ENCODE data around the gene TSPAN31. TPM values are rescaled to one million over a fixed set of nuclear protein-coding genes. Genes with fewer than 3 reads are reported as not detected.

The TSPAN31 gene
- total RNA-seq, 1 donor = 62.2 TPM

DNA sequence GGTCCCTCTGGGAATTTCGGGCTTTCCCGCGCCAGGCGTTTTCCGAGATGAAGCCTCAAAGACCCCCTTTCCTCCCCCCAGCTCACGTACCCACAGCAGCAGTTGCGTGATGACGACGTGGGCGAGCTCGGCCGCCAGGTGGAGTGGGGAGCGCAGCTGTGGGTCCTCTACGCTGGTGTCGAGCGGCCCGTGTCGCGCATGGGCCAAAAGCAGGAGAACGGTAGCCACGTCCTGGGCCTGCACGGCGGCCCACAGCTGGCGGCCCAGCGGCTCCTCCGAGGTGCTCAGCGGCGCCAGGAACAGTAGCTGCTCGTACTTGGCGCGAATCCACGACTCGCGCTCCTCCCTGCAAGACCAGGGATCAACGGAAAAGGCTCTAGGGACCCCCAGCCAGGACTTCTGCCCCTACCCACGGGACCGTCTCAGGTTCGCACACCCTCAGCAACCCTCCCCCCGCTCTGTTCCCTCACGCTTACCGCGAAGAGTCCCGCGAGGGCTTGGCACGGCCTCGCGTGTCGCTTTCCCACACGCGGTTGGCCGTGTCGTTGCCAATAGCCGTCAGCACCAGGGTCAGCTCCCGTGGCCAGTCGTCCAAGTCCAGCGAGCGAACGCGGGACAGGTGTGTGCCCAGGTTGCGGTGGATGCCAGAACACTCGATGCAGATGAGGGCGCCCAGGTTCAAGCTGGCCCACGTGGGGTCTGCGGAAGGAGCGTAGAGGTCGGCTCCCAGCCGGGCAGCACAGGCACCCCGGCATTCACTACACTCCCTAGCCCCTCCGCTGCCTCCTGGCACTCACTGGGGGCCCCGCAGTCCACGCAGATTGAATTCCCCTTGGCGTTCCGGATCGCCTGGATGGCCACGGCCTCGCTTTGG, 17.7 kb upstream of the TSPAN31 start:
- H3K4me3 ChIP-seq (ENCODE audit: low read depth, low read length) = peak overlapping the region; percentile 86
- TF ChIP-seq, protein P1, sequence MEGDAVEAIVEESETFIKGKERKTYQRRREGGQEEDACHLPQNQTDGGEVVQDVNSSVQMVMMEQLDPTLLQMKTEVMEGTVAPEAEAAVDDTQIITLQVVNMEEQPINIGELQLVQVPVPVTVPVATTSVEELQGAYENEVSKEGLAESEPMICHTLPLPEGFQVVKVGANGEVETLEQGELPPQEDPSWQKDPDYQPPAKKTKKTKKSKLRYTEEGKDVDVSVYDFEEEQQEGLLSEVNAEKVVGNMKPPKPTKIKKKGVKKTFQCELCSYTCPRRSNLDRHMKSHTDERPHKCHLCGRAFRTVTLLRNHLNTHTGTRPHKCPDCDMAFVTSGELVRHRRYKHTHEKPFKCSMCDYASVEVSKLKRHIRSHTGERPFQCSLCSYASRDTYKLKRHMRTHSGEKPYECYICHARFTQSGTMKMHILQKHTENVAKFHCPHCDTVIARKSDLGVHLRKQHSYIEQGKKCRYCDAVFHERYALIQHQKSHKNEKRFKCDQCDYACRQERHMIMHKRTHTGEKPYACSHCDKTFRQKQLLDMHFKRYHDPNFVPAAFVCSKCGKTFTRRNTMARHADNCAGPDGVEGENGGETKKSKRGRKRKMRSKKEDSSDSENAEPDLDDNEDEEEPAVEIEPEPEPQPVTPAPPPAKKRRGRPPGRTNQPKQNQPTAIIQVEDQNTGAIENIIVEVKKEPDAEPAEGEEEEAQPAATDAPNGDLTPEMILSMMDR (IDR thresholded peaks at IDR 0.05; ENCODE audit: insufficient read depth, low read depth, low read length) = peak; percentile 52
- DNase-seq (ENCODE audit: low read depth) = peak; percentile 26

DNA sequence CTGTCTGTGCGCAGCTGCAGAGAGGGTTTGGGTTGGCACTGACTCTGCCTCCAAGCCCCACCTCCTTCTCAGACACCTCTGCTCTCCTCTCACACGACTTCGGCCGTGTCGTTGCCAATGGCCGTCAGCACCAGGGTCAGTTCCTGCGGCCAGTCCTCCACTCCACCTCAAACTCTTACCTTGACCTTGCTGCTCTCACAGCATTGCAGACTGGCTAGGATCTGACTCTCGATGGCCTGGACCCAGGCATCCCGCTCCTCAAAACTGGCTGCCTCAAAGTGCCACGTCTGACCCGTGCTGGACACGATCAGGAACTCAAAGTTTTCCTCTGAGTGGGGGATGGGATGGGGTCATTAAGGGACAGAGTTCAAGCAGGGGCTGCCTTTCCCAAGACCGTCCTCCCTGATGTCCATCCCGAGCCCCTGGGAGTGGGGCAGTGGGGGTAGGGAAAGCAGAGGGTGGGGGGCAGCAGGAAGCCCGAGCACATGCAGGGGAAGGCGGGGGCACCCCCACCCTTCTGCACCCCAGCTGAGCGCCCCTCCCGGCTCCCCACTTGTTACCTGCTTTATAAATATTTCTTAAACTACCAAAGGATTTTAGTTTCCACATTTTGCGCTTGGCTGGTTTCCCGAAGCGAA, 17.0 kb upstream of the TSPAN31 start:
- DNase-seq (ENCODE audit: low read depth) = no peak
- no peak overlapping the region for H3K4me3 ChIP-seq (ENCODE audit: low read depth, low read length)
- TF ChIP-seq, protein P1 (IDR thresholded peaks at IDR 0.05; ENCODE audit: insufficient read depth, low read depth, low read length) = no peak

DNA sequence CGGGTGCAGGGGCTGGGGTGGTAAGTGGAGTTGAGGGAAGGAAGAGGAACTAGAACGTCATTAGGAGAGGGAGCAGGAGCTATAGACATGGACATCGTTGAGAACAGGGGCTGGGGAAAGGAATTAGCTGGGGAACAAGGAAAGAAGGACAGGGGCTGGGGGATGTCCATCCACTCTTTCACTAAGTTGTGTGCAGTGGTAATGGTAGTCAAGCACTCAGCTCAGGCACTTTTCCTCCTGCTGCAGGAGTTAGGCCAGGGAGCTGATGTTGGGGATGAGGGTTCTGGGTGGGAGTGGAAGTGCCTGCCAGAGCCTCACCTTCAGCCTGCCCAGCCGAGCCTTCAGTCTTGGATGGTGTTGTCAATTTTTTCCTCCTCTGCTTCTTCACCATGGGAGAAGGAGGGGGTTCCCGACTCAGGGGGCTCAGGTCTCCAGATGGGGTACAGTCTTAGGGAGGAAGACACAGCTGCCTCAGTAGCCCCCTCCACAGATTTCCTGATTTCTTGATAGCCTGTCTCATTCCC, 15.5 kb upstream of the TSPAN31 start:
- TF ChIP-seq, protein P1 (IDR thresholded peaks at IDR 0.05; ENCODE audit: insufficient read depth, low read depth, low read length) = no peak
- no peak overlapping the region for H3K4me3 ChIP-seq (ENCODE audit: low read depth, low read length)
- no peak for DNase-seq (ENCODE audit: low read depth)

DNA sequence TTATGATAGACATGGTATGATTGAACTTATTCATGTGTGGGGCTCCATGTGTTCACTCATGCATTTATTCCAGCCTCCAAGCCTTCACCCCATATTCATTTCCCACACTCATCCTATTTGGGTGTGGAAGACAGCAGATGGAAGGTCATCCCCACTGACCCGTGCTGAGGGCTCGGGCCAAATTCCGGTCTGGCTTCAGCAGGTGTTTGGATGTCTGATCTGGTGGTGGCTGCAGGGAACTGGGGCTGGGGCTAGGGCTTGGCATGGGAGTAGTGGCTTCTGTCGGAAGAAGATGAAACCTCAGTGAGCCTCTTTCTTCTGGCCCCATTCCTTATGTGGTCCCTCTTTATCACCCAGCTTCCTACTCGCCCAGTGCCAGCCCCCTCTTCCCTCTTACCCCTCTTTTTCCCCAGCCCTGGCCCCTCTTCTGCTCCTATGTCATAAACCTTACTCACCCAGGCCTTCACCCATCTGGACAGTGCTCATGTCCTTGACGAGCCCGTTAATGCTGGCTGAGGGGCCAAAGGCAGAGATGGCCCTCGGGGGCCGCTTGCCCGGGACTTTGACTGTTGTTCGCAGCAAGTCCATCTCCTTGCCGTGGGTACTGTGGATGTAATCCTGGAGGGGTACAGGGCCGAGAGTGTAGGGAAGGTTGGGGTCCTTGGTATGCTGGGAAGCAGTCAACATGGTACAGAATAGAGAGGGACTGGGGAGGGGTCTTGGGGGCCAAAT, 14.3 kb upstream of the TSPAN31 start:
- TF ChIP-seq, protein P1 (IDR thresholded peaks at IDR 0.05; ENCODE audit: insufficient read depth, low read depth, low read length) = no peak
- no peak overlapping the region for H3K4me3 ChIP-seq (ENCODE audit: low read depth, low read length)
- no peak for DNase-seq (ENCODE audit: low read depth)

DNA sequence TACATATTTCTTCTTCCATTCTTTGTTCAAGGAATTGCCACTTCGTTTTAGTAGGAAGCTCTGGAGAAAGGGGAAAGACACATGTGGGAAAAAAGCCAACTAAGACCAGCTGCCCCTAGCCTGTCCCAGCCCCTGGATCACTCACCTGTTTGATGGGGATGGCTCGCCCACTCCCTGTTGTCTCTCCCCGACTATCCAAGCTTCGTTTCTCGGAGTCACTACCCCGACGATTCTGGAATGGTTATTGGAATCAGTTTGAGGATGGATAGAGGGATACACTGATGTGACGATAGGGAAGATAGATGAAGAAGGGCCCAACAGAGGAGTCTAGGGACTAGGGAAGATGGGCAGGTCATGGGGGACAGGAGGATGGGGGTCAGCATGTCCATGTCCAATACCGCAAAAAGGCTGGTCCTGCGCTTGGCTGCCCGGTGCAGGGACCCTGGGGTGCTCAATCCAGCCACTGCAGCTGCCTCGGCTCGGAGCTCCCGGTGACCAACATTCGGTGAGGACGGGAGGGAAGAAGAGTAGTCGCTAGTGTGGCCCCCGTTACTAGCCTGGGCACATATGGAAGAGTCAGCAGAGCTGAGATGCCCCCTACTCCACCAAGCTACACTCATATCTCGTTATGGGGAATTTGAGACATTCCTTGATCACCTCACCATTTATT, 13.3 kb upstream of the TSPAN31 start:
- H3K4me3 ChIP-seq (ENCODE audit: low read depth, low read length) = no peak overlapping the region
- DNase-seq (ENCODE audit: low read depth) = no peak
- TF ChIP-seq, protein P1 (IDR thresholded peaks at IDR 0.05; ENCODE audit: insufficient read depth, low read depth, low read length) = no peak

DNA sequence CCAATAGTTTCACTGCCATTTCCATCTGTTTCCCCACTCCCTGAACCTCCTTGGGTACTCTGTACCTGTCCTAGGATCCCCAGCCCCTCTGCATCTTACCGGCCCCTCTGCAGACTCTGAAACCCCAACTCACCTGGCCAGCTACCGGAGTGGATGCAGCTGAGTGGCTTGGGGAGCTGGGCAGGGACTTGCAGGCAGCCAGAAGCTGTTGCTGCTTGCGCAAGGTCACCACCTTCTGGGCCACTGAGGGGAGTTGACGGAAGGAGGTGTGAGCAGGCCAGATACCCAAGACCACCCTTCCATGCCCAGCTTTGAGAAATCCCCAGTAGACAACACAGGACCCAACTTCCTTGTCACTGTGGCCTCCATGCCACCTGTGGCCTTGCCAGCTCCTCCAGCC, 12.6 kb upstream of the TSPAN31 start:
- no peak for DNase-seq (ENCODE audit: low read depth)
- H3K4me3 ChIP-seq (ENCODE audit: low read depth, low read length) = no peak overlapping the region
- TF ChIP-seq, protein P1 (IDR thresholded peaks at IDR 0.05; ENCODE audit: insufficient read depth, low read depth, low read length) = no peak

Measured in fibroblast of villous mesenchyme (primary cell).